Activated CD8-positive, alpha-beta T cell treated with anti-CD3 and anti-CD28 coated beads, Interleukin-2, amount 10 ng/mL, durations not matched to agents 7 days and 5 days (primary cell): ENCODE measurements around the gene GALNT18. TPM values are rescaled to one million over a fixed set of nuclear protein-coding genes. Genes with fewer than 3 reads are reported as not detected.

Experiments
- ATAC-seq: fragments of 150-1000 bp; cut with Tn5 transposase; one replicate; pipeline ENCODE4 v1.10.0; 2021; ENCODE audit warnings: moderate library complexity
- CTCF ChIA-PET: fragments of 350-600 bp; sonication (Branson Sonifier 250); formaldehyde crosslinking; loops from one replicate; lab custom pipeline; 2021; ENCODE audit warnings: antibody characterized with exemption; lab: Charles Lee
- POLR2A ChIA-PET: fragments of 350-600 bp; sonication (Branson Sonifier 250); formaldehyde crosslinking; loops from one replicate; lab custom pipeline; 2021; ENCODE audit warnings: antibody characterized with exemption; lab: Charles Lee
- DNase-seq: peaks from one replicate; pipeline ENCODE4 v3.0.0-alpha.2; 2020
- H3K27ac Mint-ChIP-seq: one replicate; pipeline ENCODE4 v1.8.0; 2021; ENCODE audit warnings: mild to moderate bottlenecking, mixed read lengths
- H3K27me3 Mint-ChIP-seq: one replicate; pipeline ENCODE4 v1.8.0; 2021; ENCODE audit warnings: low read depth, mixed read lengths
- H3K36me3 Mint-ChIP-seq: one replicate; pipeline ENCODE4 v1.8.0; 2021; ENCODE audit warnings: low read depth, mixed read lengths
- H3K4me1 Mint-ChIP-seq: one replicate; pipeline ENCODE4 v1.8.0; 2021; ENCODE audit warnings: low read depth, mixed read lengths
- H3K4me3 Mint-ChIP-seq: one replicate; pipeline ENCODE4 v1.8.0; 2021; ENCODE audit warnings: mild to moderate bottlenecking, mixed read lengths
- H3K9me3 Mint-ChIP-seq: one replicate; pipeline ENCODE4 v1.8.0; 2022; ENCODE audit warnings: mixed read lengths; ENCODE audit not compliant: insufficient read depth
- total RNA-seq, 2 experiments: library from RNA; stranded (reverse); gene quantifications; one replicate each; pipeline ENCODE4 v1.2.3, GENCODE V29; 2021

GALNT18 gene
- total RNA-seq, 2 experiments from 2014 or later = 0.23 to 0.42 TPM

- DNase-seq = no peak
- Mint-ChIP-seq H3K4me3 (no peak overlapping the region), H3K4me1 (peaks cover 15% of the 10 kb centered on the region), H3K27ac (no peak overlapping the region), H3K27me3 (no peaks in the 10 kb centered on the region), H3K36me3 (no peaks in the 10 kb centered on the region), H3K9me3 (no peaks in the 10 kb centered on the region)
- ATAC-seq = no peak
- CTCF ChIA-PET = no interaction called here
- POLR2A ChIA-PET = no interaction called here
Measured at GRCh38 chr11:11571893-11572292, 49.9 kb downstream of the GALNT18 start.

- no peak overlapping the region for H3K27ac Mint-ChIP-seq
- H3K4me3 Mint-ChIP-seq = no peak overlapping the region
- peaks cover under 1% of the 10 kb centered on the region for H3K27me3 Mint-ChIP-seq
- DNase-seq (no peak), ATAC-seq (no peak)
- no peaks in the 10 kb centered on the region for H3K36me3 Mint-ChIP-seq
- H3K9me3 Mint-ChIP-seq = no peaks in the 10 kb centered on the region
- CTCF ChIA-PET = no interaction called here
- POLR2A ChIA-PET = interaction anchor here (0.7 kb wide), 1 partner anchor 9 kb away, joined by 3 read pairs; no protein-coding TSS in a partner anchor
- peaks cover 15% of the 10 kb centered on the region for H3K4me1 Mint-ChIP-seq
Measured at GRCh38 chr11:11570823-11571222, 51.0 kb downstream of the GALNT18 start.

- no peak for DNase-seq
- POLR2A ChIA-PET = interaction anchor here (0.7 kb wide), 1 partner anchor 10 kb away, joined by 3 read pairs; no protein-coding TSS in a partner anchor
- no peak overlapping the region for H3K4me3 Mint-ChIP-seq
- CTCF ChIA-PET = no interaction called here
- peaks cover 3% of the 10 kb centered on the region for H3K27me3 Mint-ChIP-seq
- no peaks in the 10 kb centered on the region for H3K36me3 Mint-ChIP-seq
- H3K27ac Mint-ChIP-seq = no peak overlapping the region
- H3K9me3 Mint-ChIP-seq = no peaks in the 10 kb centered on the region
- no peak for ATAC-seq
- peaks cover 15% of the 10 kb centered on the region for H3K4me1 Mint-ChIP-seq
Measured at GRCh38 chr11:11569936-11570491, 51.8 kb downstream of the GALNT18 start.

GRCh38 chr11:11568651-11569229 lies 53.1 kb downstream of the GALNT18 start:
- ATAC-seq (peak; percentile 36), DNase-seq (peak; percentile 26)
- no peaks in the 10 kb centered on the region for H3K36me3 Mint-ChIP-seq
- H3K27ac Mint-ChIP-seq = peak overlapping the region; percentile 6
- peaks cover 15% of the 10 kb centered on the region for H3K4me1 Mint-ChIP-seq
- ChIA-PET POLR2A (no interaction called here), CTCF (interaction anchor here (1.2 kb wide), 1 partner anchor 53 kb away, joined by 3 read pairs; the partner anchor contains the start of gene GALNT18)
- H3K27me3 Mint-ChIP-seq = peaks cover 3% of the 10 kb centered on the region
- no peaks in the 10 kb centered on the region for H3K9me3 Mint-ChIP-seq
- no peak overlapping the region for H3K4me3 Mint-ChIP-seq

- Mint-ChIP-seq H3K4me1 (peaks cover 15% of the 10 kb centered on the region), H3K9me3 (no peaks in the 10 kb centered on the region), H3K36me3 (no peaks in the 10 kb centered on the region), H3K4me3 (no peak overlapping the region), H3K27me3 (peaks cover 3% of the 10 kb centered on the region), H3K27ac (no peak overlapping the region)
- ATAC-seq (peak; percentile 36), DNase-seq (no peak)
- CTCF ChIA-PET = interaction anchor here (1.2 kb wide), 1 partner anchor 53 kb away, joined by 3 read pairs; the partner anchor contains the start of gene GALNT18
- POLR2A ChIA-PET = no interaction called here
Measured at GRCh38 chr11:11567936-11568650, 53.7 kb downstream of the GALNT18 start.

GRCh38 chr11:11565636-11566035 lies 56.2 kb downstream of the GALNT18 start:
- CTCF ChIA-PET = no interaction called here

GRCh38 chr11:11563200-11563975 lies 58.4 kb downstream of the GALNT18 start:
- ATAC-seq = no peak
- POLR2A ChIA-PET = interaction anchor here (0.6 kb wide), 2 partner anchors 37 to 177 kb away, joined by 3 read pairs; no protein-coding TSS in a partner anchor

More at GRCh38 chr11:11565636-11566035, 56.2 kb downstream of the GALNT18 start:
- DNase-seq (no peak), ATAC-seq (no peak)
- H3K9me3 Mint-ChIP-seq = no peaks in the 10 kb centered on the region
- H3K4me1 Mint-ChIP-seq = peaks cover 15% of the 10 kb centered on the region
- no peak overlapping the region for H3K27ac Mint-ChIP-seq
- no peak overlapping the region for H3K4me3 Mint-ChIP-seq
- POLR2A ChIA-PET = no interaction called here
- H3K36me3 Mint-ChIP-seq = no peaks in the 10 kb centered on the region
- peaks cover 3% of the 10 kb centered on the region for H3K27me3 Mint-ChIP-seq

GRCh38 chr11:11561991-11562390 lies 59.8 kb downstream of the GALNT18 start:
- H3K36me3 Mint-ChIP-seq = no peaks in the 10 kb centered on the region
- peaks cover 3% of the 10 kb centered on the region for H3K27me3 Mint-ChIP-seq
- H3K4me1 Mint-ChIP-seq = no peaks in the 10 kb centered on the region
- no peak overlapping the region for H3K4me3 Mint-ChIP-seq
- ATAC-seq = no peak
- no peak overlapping the region for H3K27ac Mint-ChIP-seq
- no peak for DNase-seq
- no peaks in the 10 kb centered on the region for H3K9me3 Mint-ChIP-seq
- ChIA-PET POLR2A (no interaction called here), CTCF (no interaction called here)

More at GRCh38 chr11:11563200-11563975, 58.4 kb downstream of the GALNT18 start:
- Mint-ChIP-seq H3K9me3 (no peaks in the 10 kb centered on the region), H3K4me1 (peaks cover 7% of the 10 kb centered on the region), H3K36me3 (no peaks in the 10 kb centered on the region), H3K27ac (no peak overlapping the region), H3K27me3 (peaks cover 3% of the 10 kb centered on the region), H3K4me3 (no peak overlapping the region)
- no peak for DNase-seq
- CTCF ChIA-PET = interaction anchor here (0.8 kb wide), 1 partner anchor 321 kb away, joined by 3 read pairs; no protein-coding TSS in a partner anchor

GRCh38 chr11:11558826-11559225 lies 63.0 kb downstream of the GALNT18 start:
- no peak overlapping the region for H3K4me3 Mint-ChIP-seq
- H3K36me3 Mint-ChIP-seq = no peaks in the 10 kb centered on the region
- POLR2A ChIA-PET = no interaction called here
- ATAC-seq (no peak), DNase-seq (no peak)
- CTCF ChIA-PET = no interaction called here
- no peaks in the 10 kb centered on the region for H3K9me3 Mint-ChIP-seq
- no peaks in the 10 kb centered on the region for H3K27me3 Mint-ChIP-seq
- no peak overlapping the region for H3K27ac Mint-ChIP-seq
- H3K4me1 Mint-ChIP-seq = no peaks in the 10 kb centered on the region

GRCh38 chr11:11558396-11558795 lies 63.4 kb downstream of the GALNT18 start:
- CTCF ChIA-PET = no interaction called here
- POLR2A ChIA-PET = no interaction called here
- DNase-seq (no peak), ATAC-seq (no peak)
- no peak overlapping the region for H3K4me3 Mint-ChIP-seq
- no peaks in the 10 kb centered on the region for H3K36me3 Mint-ChIP-seq
- no peak overlapping the region for H3K27ac Mint-ChIP-seq
- no peaks in the 10 kb centered on the region for H3K9me3 Mint-ChIP-seq
- no peaks in the 10 kb centered on the region for H3K4me1 Mint-ChIP-seq
- H3K27me3 Mint-ChIP-seq = no peaks in the 10 kb centered on the region

- no peaks in the 10 kb centered on the region for H3K27me3 Mint-ChIP-seq
- H3K4me3 Mint-ChIP-seq = no peak overlapping the region
- DNase-seq (no peak), ATAC-seq (no peak)
- H3K4me1 Mint-ChIP-seq = no peaks in the 10 kb centered on the region
- no peaks in the 10 kb centered on the region for H3K9me3 Mint-ChIP-seq
- H3K27ac Mint-ChIP-seq = no peak overlapping the region
- no peaks in the 10 kb centered on the region for H3K36me3 Mint-ChIP-seq
- ChIA-PET CTCF (no interaction called here), POLR2A (no interaction called here)
Measured at GRCh38 chr11:11555208-11555607, 66.6 kb downstream of the GALNT18 start.
